ENCODE measurements around the gene ACKR3.

DNA sequence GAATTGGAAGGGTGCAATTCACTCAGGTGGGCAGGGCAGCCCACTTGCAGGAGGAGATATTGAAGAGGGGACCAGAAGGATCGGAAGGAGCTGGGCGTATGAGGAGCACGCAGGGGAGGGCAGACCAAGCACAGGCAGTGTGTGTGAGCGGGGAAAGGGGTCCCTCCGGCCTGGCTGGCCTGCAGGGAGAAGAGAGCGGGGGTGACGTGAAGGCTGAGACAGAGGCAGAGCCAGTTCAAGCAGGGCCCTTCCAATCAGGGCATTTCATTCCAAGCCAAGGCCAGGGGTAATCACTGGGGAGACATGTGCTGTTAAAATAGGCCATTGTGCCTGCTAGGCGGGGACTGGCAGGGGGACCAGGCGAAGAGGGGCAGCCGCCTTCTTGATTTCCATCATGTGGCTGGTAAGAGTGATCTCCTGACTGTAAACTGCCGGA is 62.2 kb downstream of the ACKR3 start:
- TF ChIP-seq GATA2 (IDR thresholded peaks at IDR 0.05; ENCODE audit: low read depth, low read length) (no peak), GATA3 (IDR thresholded peaks at IDR 0.05; ENCODE audit: low read depth, low read length) (no peak)
